Fibroblast of gingiva (primary cell): ENCODE measurements around the gene LMNB1.

Source experiments
- DNase-seq: peaks from one replicate; pipeline ENCODE4 v3.0.0-alpha.2; 2011; ENCODE audit warnings: low read depth

Gene LMNB1

DNA sequence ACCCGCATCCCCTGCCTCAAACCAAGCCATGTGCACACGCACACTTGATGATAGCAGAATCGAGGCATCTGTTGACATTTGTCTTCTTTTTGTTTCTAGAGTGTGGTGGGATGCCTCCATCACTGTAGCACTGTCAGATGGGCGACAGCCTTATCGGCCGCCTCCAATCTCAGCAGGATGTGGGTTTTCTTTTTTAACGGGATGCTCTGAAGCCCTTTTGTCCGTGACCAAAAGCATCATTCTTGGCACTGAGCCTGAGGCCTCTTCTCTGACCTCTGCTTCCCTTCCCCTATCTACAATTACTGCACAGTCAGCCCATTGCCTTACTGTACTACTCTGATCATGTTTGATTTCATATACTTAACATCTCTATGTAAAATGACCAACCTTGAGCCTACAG, 78.3 kb downstream of the LMNB1 start:
- no peak for DNase-seq

GRCh38 chr5:126857472-126858410, 80.8 kb downstream of the LMNB1 start:
- DNase-seq = peak; percentile 42

DNA sequence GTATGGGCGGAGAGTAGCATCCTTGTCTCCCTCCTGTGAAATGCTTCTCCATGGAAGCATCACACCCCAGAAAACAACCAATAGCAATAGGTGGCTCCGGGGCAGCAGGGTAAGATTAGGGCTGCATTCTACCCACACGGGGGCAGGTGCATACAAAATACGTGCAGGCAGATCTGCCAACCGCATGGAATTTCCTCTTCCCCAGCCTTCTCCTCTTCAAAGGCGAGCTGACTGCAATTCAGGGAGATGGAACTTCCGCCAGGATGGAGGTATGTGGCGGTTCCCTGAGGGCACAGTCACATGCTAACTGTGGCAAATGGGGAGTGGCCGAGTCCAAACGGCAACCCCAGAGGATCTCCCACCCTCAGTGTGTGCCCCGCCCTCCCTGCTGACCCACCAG, 81.5 kb downstream of the LMNB1 start:
- DNase-seq = no peak

DNA sequence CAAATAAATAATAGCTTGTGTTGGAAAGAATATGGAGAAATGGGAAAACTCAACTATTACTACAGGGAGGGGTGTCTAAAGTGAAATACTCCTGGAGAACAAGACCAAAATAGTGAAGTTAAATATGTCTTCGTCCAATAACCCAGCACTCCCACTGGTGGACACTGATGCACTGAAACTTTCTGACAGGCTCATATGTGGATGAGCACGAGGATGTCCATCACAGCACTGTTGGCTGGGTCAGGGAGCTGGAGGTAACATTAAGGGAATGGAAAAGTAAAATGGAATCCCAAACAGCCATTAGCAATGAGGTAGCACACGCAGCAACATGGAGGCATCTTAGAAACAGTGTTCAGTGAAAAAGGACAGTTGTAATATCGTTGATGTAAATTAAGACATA, 86.5 kb downstream of the LMNB1 start:
- no peak for DNase-seq

GRCh38 chr5:126864042-126864688, 87.2 kb downstream of the LMNB1 start:
- DNase-seq = no peak

DNA sequence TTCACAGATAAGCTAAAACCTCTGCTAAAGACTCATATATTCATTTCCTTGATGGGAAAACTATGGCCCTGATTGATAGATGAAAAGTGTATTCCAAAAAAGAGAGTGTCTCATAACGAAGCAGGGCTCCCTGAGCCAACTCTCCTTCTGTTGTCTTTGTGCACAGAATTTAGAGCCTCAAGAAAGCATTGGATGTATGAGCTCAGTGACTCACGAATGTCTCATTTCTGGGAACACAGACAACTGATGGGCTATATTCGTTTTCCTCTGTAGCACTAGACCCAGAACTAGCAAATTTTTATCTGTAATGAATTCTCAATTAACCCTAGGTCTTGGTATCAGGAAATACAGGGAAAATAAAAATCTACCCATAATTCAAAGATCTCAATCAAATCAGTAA, 88.4 kb downstream of the LMNB1 start:
- peak; percentile 42 for DNase-seq

DNA sequence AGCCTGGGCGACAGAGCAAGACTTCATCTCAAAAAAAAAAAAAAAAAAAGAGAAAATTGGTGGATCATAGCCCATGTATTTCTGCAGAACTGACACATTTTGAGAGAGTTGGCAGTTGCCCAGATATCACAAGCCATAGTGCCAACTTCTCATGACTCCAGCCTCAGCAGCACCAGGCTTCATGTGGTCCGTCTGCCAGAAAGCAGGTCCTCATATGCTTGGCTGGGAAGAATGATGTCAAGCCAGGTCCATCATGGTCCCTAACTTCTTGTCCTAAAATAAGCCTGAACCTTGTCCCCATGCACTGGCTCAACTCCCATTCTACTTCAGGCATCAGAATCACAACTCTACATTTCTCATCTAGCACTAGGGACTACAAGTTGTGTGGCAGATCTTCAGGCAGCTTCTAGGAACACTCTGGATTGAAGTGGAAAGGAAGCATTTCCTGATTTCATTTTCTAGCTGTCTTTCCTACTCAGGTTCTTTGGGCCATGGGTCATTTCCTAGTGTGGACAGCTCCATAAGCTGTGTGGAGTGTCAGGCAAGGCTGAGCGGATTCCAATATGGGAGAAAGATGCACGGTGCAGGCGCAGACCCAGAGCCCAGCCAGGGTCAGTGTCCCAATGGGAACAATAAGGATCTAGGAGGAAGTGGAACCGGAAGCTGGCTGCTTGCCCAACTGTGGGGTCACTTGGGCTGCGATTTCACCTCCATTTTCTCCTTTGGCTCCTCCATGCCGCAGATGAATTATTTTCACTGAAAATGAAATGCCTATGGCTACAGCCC, 90.1 kb downstream of the LMNB1 start:
- DNase-seq = no peak

DNA sequence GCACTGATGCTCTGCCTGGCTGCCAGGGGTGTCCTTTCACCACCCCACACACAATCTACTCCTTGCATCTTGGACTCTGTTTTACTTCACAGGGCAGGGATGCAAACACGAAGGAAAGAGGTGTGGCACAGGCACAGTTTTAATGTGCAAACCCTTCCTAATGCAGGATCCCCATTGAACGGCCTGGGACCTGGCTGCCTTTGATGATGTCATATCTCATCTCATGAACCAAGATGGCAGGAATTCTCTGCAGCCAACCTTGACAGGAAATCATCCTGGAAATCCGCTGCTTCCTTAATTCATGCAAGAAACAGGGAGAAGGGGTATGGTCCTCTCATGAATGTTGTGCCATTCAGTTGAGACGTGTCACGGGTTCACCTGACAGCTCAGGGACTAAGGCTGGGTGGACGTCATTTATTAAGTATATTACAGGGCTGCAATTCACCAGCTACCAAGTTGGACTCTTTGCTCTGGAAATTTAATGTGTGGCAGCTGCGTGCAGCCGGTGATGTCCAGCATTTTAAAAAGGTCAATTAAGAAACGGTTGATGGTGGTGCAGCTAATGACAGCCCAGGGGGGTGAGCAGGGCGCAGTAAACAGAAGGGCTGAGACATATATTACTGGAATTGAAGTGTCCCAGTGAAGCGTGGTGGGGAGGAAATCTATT, 91.5 kb downstream of the LMNB1 start:
- DNase-seq = no peak

GRCh38 chr5:126869005-126869451, 92.1 kb downstream of the LMNB1 start:
- no peak for DNase-seq

DNA sequence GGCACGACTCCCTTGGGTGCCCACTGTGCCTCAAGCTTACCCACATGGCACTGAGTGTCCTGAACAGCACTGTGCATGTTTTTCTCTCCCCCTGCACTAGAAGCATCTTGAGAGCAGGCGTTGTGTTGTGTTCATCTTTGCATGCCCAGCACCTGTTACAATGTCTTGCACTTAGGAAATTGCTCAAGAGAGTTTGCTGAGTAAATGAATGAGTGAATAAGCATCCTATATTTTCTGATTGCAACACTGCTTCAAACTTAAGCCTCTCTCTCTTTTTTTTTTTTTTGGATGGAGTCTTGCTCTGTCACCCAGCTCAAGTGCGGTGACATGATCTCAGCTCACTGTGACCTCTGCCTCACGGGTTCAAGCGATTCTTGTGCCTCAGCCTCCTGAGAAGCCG, 94.5 kb downstream of the LMNB1 start:
- DNase-seq = peak; percentile 15

DNA sequence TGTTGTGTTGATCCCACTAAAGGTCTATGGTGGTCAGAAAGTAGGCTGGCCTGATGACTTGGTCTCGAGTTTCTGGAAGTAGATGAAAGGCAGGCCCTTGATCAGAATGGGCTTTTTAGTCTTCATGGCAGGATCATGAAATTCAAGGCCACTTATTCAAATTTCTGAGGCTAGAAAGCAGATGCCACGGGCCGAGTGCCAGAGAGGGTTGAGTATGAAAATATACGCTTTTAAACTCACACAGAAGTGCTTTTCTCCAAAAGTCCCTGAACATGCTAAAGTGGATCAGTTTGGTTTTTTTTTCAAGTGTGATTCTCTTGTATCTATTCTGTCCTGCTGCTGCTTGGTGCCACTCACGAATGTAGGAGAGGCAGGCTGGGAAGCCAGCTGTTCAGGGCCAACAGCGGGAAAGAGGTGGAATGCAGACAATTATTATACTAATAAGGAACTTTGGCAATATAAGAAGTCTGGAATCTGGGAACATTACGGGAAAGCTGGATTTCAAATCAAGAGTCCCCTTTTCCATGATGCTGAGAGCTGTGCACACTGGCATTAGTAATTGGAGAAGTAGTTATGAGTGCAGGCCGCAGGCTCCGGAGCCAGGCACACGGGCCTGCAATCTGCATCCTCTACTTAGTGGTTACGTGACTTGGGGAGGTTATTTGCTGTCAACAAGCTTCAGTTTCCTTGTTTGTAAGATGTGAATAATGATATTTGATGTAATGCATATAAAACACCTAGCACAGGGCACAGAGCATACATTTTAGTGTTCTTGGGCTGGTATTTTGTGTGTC, 95.8 kb downstream of the LMNB1 start:
- no peak for DNase-seq

GRCh38 chr5:126875303-126875785, 98.4 kb downstream of the LMNB1 start:
- DNase-seq = no peak

- no peak for DNase-seq
Measured at GRCh38 chr5:126877602-126878001, 100.7 kb downstream of the LMNB1 start.

- no peak for DNase-seq
Measured at GRCh38 chr5:126878085-126878484, 101.1 kb downstream of the LMNB1 start.

DNA sequence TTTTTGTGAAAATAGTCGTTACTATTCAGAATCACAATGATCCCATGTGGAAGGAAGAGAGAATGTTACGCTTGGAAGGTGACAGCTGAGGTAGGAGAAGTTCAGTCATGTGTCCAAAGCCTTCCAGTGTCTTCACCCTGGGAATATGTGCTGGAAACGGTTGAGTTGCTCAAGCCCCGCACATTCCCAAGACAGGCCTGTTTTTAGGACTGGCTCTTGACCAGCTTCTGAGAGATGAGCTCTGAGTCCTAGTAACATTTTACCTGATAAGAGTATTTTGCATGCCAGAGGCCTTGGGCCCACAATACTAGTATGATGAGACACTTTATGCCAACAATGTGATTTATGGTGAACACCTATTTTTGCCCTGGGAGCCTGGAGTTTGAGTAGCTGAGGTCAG, 101.7 kb downstream of the LMNB1 start:
- no peak for DNase-seq

DNA sequence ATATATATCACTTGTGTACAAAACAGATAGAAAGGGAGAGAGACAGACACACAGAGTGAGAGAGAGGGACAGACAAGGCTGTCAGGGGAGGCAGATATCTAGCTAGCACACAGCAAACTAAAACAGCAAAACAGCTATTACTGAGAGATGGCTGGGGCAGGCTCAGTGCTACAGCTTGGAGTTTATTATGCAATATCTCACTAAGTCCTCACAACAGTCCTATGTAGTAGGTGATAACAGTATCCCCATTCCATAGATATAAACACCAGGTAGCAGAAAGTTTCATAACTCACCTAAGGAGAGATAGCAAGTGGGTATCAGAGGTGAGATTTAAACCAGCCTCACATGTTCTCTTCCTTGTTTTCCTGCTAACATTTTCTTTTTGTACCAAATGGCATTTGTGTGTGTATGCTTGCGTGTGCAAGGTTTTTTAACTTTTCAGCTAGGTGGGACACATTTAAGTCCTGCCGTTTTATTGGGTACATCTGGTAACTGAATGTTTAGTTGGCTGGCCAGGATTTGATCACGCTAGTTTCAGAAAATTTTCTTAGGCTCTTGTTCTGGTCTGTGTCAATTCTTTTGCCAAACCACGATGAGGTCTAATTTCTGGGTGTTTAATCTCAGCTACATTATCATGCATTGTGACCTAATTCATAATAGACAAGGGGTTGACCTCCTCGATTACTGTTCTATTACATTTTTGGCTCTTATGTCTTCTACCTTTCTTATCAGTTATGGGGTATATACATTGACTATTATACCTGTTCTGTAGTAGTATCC, 105.1 kb downstream of the LMNB1 start:
- DNase-seq = no peak

DNA sequence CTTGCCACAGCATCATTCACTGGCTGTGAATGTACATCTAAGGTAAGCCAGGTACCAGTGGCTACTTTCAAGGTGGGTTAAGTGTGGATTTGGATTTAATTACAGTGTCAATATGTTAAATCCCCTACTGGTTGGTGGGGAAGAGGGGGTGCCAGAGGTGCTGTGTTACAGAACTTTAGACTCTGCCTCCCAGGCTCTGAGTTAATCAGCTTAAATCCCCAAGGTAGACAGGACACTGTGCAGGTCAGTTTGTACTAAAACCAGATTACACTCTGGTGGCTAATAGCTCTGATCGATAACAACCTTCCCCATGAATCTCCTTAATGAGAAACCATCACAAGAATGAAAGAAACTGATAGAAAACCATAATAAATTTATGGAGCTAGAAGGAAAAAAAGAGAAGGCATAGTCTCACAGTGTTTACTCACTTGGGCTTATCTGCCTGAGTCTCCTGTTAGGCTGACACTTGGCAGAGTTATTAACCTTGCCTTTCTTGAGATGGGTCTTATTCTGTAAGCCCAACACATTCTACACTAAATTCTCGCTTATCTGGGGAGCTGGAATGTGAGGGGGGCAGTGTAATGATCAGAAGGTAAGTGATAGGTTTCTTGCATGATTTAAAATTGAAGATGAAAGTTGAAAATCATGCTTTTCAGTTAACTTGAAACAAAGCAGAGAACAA, 106.8 kb downstream of the LMNB1 start:
- DNase-seq = no peak

- DNase-seq = peak; percentile 54
Measured at GRCh38 chr5:126884269-126884819, 107.4 kb downstream of the LMNB1 start.
